HCT116 (cell line): ENCODE data around the gene WDR5. TPM values are rescaled to one million over a fixed set of nuclear protein-coding genes. Genes with fewer than 3 reads are reported as not detected.

Source experiments
- ATAC-seq: fragments of 200-7000 bp; cut with Tn5 transposase; 2 replicates; pipeline ENCODE4 v1.9.1; 2020; ENCODE audit warnings: mild to moderate bottlenecking, moderate library complexity
- BruUV-seq: library from RNA; stranded (reverse); fragments of 400-500 nt; replicated peaks from 2 replicates; lab custom pipeline; 2021; lab: Mats Ljungman, UMichigan
- CTCF ChIA-PET: fragments of 300-600 bp; sonication (Branson Sonifier 250); formaldehyde crosslinking; loops from one replicate; lab custom pipeline; 2021; ENCODE audit warnings: antibody characterized with exemption; lab: Charles Lee
- POLR2A ChIA-PET: fragments of 300-600, 350-600 bp; sonication (Branson Sonifier 250); formaldehyde crosslinking; loops from one replicate; lab custom pipeline; 2021; ENCODE audit warnings: antibody characterized with exemption; lab: Charles Lee
- RAD21 ChIA-PET, 2 experiments: fragments of 300-600 bp; sonication (Branson Sonifier 250); formaldehyde crosslinking; loops; one replicate each; lab custom pipeline; 2023; ENCODE audit warnings: low total read pairs in 2 of 2; ENCODE audit not compliant: uncharacterized antibody in 2 of 2, unreplicated experiment in 2 of 2, low non-redundant PET in 1 of 2; lab: Charles Lee
- DNase-seq: peaks from one replicate; pipeline ENCODE4 v3.0.0-alpha.2; 2010; ENCODE audit warnings: low read depth, low spot score
- H2AFZ ChIP-seq: fragments of 200-600 bp; shearing (Covaris generic), sonication (generic); 2 replicates; pipeline ENCODE4 v1.6.1; 2017; ENCODE audit warnings: low read depth, mixed run types, mixed read lengths, antibody characterized with exemption, low read length; ENCODE audit not compliant: poor library complexity, severe bottlenecking
- H3K27ac ChIP-seq: 2 replicates; pipeline ENCODE4 v1.5.1; 2012; ENCODE audit warnings: low read depth, low read length
- H3K27me3 ChIP-seq: fragments of 200-600 bp; sonication (generic); 2 replicates; pipeline ENCODE4 v1.6.1; 2016; ENCODE audit warnings: mixed run types, low read length, mixed read lengths; ENCODE audit not compliant: insufficient read depth
- H3K36me3 ChIP-seq, 2 experiments: fragments of 200-500 bp in 1 of 2; fragments of 200-600 bp in 1 of 2; sonication (Bioruptor generic) in 1 of 2; sonication (generic) in 1 of 2; 2 replicates each; pipeline versions ENCODE4 v1.5.1 to v1.6.1; 2014 to 2016; ENCODE audit warnings: low read length in 2 of 2, inconsistent platforms in 1 of 2, mixed read lengths in 1 of 2, mixed run types in 1 of 2; ENCODE audit not compliant: insufficient read depth in 2 of 2, control insufficient read depth in 1 of 2
- H3K4me1 ChIP-seq, 2 experiments: fragments of 200-600 bp in 1 of 2; sonication (generic) in 1 of 2; 2 replicates each; pipeline versions ENCODE4 v1.5.1 to v1.6.1; 2012 to 2017; ENCODE audit warnings: low read length in 2 of 2, inconsistent platforms in 1 of 2, mild to moderate bottlenecking in 1 of 2, mixed read lengths in 1 of 2, mixed run types in 1 of 2, moderate library complexity in 1 of 2; ENCODE audit not compliant: insufficient read depth in 2 of 2, control insufficient read depth in 1 of 2
- H3K4me2 ChIP-seq: fragments of 200-600 bp; sonication (generic); 2 replicates; pipeline ENCODE4 v1.6.1; 2017; ENCODE audit warnings: mixed run types, low read length, mixed read lengths
- H3K4me3 ChIP-seq, 2 experiments: fragments of 200-600 bp in 1 of 2; sonication (generic) in 1 of 2; replicated peaks in 1 of 2; 2 replicates each; pipeline ENCODE4 v1.5.1; 2011 to 2016; ENCODE audit warnings: low read length in 2 of 2, control low read depth in 1 of 2, low read depth in 1 of 2, mild to moderate bottlenecking in 1 of 2, mixed read lengths in 1 of 2, mixed run types in 1 of 2
- H3K79me2 ChIP-seq: fragments of 200-600 bp; sonication (generic); 2 replicates; pipeline ENCODE4 v1.6.1; 2017; ENCODE audit warnings: mild to moderate bottlenecking, mixed run types, low read length, moderate library complexity, mixed read lengths; ENCODE audit not compliant: insufficient read depth
- H3K9ac ChIP-seq: fragments of 200-600 bp; sonication (generic); 2 replicates; pipeline ENCODE4 v1.6.1; 2016; ENCODE audit warnings: low read length, mixed read lengths
- H3K9me2 ChIP-seq: fragments of 200-600 bp; sonication (generic), shearing (Covaris generic); 2 replicates; pipeline ENCODE4 v1.6.1; 2017; ENCODE audit warnings: mixed run types, mild to moderate bottlenecking, moderate library complexity; ENCODE audit not compliant: insufficient read depth
- H3K9me3 ChIP-seq, 2 experiments: fragments of 200-500 bp in 1 of 2; fragments of 200-600 bp in 1 of 2; sonication (Bioruptor generic) in 1 of 2; sonication (generic) in 1 of 2; 2 replicates each; pipeline ENCODE4 v1.6.1; 2014 to 2017; ENCODE audit warnings: low read length in 2 of 2, mixed read lengths in 2 of 2, inconsistent platforms in 1 of 2, low read depth in 1 of 2, mild to moderate bottlenecking in 1 of 2, mixed run types in 1 of 2, moderate library complexity in 1 of 2; ENCODE audit not compliant: control insufficient read depth in 1 of 2, insufficient read depth in 1 of 2
- H4K20me1 ChIP-seq: fragments of 200-600 bp; sonication (generic), shearing (Covaris generic); 2 replicates; pipeline ENCODE4 v1.6.1; 2017; ENCODE audit warnings: mixed run types, mild to moderate bottlenecking, moderate library complexity; ENCODE audit not compliant: insufficient read depth
- CBX3 ChIP-seq: IDR thresholded peaks from 2 replicates; pipeline ENCODE4 v1.6.1; 2012; ENCODE audit warnings: low read depth
- CEBPB ChIP-seq: IDR thresholded peaks from 2 replicates; pipeline ENCODE4 v1.6.1; 2012; ENCODE audit warnings: low read depth
- EGR1 ChIP-seq: IDR thresholded peaks from 2 replicates; pipeline ENCODE4 v1.6.1; 2012; ENCODE audit warnings: low read depth
- ELF1 ChIP-seq: IDR thresholded peaks from 2 replicates; pipeline ENCODE4 v1.6.1; 2012; ENCODE audit warnings: low read depth, borderline replicate concordance
- EZH2phosphoT487 ChIP-seq: fragments of 200-600 bp; IDR thresholded peaks from 2 replicates; pipeline ENCODE4 v1.6.1; 2018; ENCODE audit warnings: antibody characterized with exemption, borderline replicate concordance
- FOSL1 ChIP-seq: IDR thresholded peaks from 2 replicates; pipeline ENCODE4 v1.6.1; 2012; ENCODE audit warnings: low read depth
- MAX ChIP-seq: IDR thresholded peaks from 2 replicates; pipeline ENCODE4 v1.6.1; 2012
- POLR2A ChIP-seq: IDR thresholded peaks from 2 replicates; pipeline ENCODE4 v1.7.0; 2011; ENCODE audit warnings: borderline replicate concordance; ENCODE audit not compliant: insufficient read depth, insufficient read length; ENCODE audit errors: extremely low read depth
- POLR2AphosphoS5 ChIP-seq: IDR thresholded peaks from 2 replicates; pipeline ENCODE4 v1.6.1; 2011; ENCODE audit warnings: mild to moderate bottlenecking, low read depth, low read length, moderate library complexity
- RAD21 ChIP-seq: IDR thresholded peaks from 2 replicates; pipeline ENCODE4 v1.6.1; 2012; ENCODE audit warnings: low read depth, mild to moderate bottlenecking
- SIN3A ChIP-seq: IDR thresholded peaks from 2 replicates; pipeline ENCODE4 v1.6.1; 2012; ENCODE audit warnings: low read depth
- SP1 ChIP-seq: IDR thresholded peaks from 2 replicates; pipeline ENCODE4 v1.6.1; 2012; ENCODE audit warnings: low read depth
- SRF ChIP-seq: IDR thresholded peaks from 2 replicates; pipeline ENCODE4 v1.6.1; 2012; ENCODE audit warnings: low read depth
- TCF7L2 ChIP-seq: IDR thresholded peaks from 2 replicates; pipeline ENCODE4 v1.7.0; 2011; ENCODE audit warnings: borderline replicate concordance, inconsistent platforms; ENCODE audit not compliant: insufficient read depth, insufficient read length; ENCODE audit errors: extremely low read depth
- ZFX ChIP-seq: fragments of 450-650 bp; IDR thresholded peaks from 2 replicates; pipeline ENCODE4 v1.6.1; 2017
- ZNF274 ChIP-seq: fragments of 200-500 bp; sonication (Bioruptor generic); IDR thresholded peaks from 2 replicates; pipeline ENCODE4 v1.6.1; 2014; ENCODE audit warnings: mild to moderate bottlenecking, low read depth, low read length, inconsistent platforms
- intact Hi-C: fragments of 100-400 bp; cut with micrococcal nuclease; formaldehyde crosslinking; loops from 2 replicates; pipeline ENCODE4 v1.10.0; 2022
- total RNA-seq: library from RNA; stranded (reverse); gene quantifications from one replicate; pipeline ENCODE4 v1.2.1, GENCODE V29; 2021; ENCODE audit not compliant: unreplicated experiment
- TF ChIP-seq, protein P1 (sequence below): IDR thresholded peaks from 2 replicates; pipeline ENCODE4 v1.6.1; 2012
- TF ChIP-seq, protein P2 (sequence below): IDR thresholded peaks from 2 replicates; pipeline ENCODE4 v1.6.1; 2012; ENCODE audit warnings: low read depth
- TF ChIP-seq, protein P3 (sequence below): IDR thresholded peaks from 2 replicates; pipeline ENCODE4 v1.6.1; 2011; ENCODE audit warnings: mild to moderate bottlenecking, low read length, moderate library complexity; ENCODE audit not compliant: insufficient replicate concordance; ENCODE audit errors: extremely low read depth

Gene WDR5
- total RNA-seq, 1 experiment from 2014 or later = 55.8 TPM

DNA sequence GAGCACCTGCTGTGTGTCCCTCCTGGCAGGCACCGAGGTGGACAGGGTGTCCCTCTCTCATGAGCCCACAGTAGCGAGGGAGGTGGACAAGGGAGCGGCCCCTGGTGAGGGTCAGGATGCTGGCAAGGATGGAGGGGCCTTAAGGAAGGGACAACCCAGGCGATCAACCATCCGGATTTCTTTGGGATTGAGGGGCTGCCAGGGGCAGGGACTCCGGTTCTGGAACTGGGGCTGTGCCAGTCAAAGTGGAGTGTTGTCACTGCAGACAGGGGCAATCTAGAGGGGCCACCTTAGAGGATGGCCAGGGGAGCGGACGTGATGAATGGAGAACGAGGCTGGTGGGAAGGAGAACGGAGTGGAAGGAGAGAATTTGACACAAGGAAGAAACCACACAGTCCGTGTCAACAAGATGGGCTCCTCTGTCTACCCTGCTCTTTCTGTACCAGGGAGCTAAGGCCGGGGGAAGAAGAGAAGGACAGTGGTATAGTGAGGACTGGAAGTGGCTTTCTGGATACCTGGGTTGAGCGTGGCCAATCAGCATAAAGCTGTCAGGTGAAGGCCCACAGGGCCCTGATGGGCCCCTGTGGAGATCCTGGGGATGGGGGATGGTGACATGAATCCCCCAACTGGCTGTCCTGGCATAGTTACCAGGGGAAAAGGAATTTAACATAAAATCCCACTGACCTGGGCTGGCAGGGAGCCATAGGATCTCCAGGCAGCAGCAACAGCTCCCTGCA, 4.2 kb upstream of the WDR5 start:
- no peak overlapping the region for H3K9ac ChIP-seq
- CTCF ChIA-PET = no interaction called here
- no peak overlapping the region for H3K4me3 ChIP-seq
- H3K27me3 ChIP-seq = no peaks in the 10 kb centered on the region
- H3K4me1 ChIP-seq = peaks cover 12 to 18% of the 10 kb centered on the region in 2 experiments; a peak in 3 of 4 replicates
- no peak overlapping the region for H2AFZ ChIP-seq
- TF ChIP-seq CEBPB (no peak), FOSL1 (no peak), ZFX (no peak), EZH2phosphoT487 (no peak), POLR2A (no peak), SRF (no peak), RAD21 (no peak), SIN3A (no peak), EGR1 (no peak), SP1 (no peak), TCF7L2 (no peak), POLR2AphosphoS5 (no peak), MAX (no peak), CBX3 (no peak), ELF1 (no peak), ZNF274 (no peak)
- TF ChIP-seq, protein P1, sequence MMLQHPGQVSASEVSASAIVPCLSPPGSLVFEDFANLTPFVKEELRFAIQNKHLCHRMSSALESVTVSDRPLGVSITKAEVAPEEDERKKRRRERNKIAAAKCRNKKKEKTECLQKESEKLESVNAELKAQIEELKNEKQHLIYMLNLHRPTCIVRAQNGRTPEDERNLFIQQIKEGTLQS = no peak
- TF ChIP-seq, protein P2, sequence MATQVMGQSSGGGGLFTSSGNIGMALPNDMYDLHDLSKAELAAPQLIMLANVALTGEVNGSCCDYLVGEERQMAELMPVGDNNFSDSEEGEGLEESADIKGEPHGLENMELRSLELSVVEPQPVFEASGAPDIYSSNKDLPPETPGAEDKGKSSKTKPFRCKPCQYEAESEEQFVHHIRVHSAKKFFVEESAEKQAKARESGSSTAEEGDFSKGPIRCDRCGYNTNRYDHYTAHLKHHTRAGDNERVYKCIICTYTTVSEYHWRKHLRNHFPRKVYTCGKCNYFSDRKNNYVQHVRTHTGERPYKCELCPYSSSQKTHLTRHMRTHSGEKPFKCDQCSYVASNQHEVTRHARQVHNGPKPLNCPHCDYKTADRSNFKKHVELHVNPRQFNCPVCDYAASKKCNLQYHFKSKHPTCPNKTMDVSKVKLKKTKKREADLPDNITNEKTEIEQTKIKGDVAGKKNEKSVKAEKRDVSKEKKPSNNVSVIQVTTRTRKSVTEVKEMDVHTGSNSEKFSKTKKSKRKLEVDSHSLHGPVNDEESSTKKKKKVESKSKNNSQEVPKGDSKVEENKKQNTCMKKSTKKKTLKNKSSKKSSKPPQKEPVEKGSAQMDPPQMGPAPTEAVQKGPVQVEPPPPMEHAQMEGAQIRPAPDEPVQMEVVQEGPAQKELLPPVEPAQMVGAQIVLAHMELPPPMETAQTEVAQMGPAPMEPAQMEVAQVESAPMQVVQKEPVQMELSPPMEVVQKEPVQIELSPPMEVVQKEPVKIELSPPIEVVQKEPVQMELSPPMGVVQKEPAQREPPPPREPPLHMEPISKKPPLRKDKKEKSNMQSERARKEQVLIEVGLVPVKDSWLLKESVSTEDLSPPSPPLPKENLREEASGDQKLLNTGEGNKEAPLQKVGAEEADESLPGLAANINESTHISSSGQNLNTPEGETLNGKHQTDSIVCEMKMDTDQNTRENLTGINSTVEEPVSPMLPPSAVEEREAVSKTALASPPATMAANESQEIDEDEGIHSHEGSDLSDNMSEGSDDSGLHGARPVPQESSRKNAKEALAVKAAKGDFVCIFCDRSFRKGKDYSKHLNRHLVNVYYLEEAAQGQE = no peak
- TF ChIP-seq, protein P3, sequence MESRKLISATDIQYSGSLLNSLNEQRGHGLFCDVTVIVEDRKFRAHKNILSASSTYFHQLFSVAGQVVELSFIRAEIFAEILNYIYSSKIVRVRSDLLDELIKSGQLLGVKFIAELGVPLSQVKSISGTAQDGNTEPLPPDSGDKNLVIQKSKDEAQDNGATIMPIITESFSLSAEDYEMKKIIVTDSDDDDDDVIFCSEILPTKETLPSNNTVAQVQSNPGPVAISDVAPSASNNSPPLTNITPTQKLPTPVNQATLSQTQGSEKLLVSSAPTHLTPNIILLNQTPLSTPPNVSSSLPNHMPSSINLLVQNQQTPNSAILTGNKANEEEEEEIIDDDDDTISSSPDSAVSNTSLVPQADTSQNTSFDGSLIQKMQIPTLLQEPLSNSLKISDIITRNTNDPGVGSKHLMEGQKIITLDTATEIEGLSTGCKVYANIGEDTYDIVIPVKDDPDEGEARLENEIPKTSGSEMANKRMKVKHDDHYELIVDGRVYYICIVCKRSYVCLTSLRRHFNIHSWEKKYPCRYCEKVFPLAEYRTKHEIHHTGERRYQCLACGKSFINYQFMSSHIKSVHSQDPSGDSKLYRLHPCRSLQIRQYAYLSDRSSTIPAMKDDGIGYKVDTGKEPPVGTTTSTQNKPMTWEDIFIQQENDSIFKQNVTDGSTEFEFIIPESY = no peak
- H3K9me2 ChIP-seq = no peaks in the 10 kb centered on the region
- ATAC-seq (no peak), DNase-seq (no peak)
- BruUV-seq = no TSS peak
- peaks cover 0 to 2% of the 10 kb centered on the region in 2 experiments; a peak in 1 of 4 replicates for H3K36me3 ChIP-seq
- intact Hi-C loops = no loop called here
- H3K27ac ChIP-seq = no peak overlapping the region
- peak overlapping the region; percentile 44; the same call in 1 of the 2 replicates for H3K4me2 ChIP-seq
- H3K79me2 ChIP-seq = peaks cover 5% of the 10 kb centered on the region
- H4K20me1 ChIP-seq = no peaks in the 10 kb centered on the region
- RAD21 ChIA-PET = interaction anchor here in 1 of 2 experiments (0.5 kb wide), 1 partner anchor 63 kb away, joined by 6 read pairs; no protein-coding TSS in a partner anchor
- H3K9me3 ChIP-seq = no peaks in the 10 kb centered on the region
- POLR2A ChIA-PET = no interaction called here
